GM12873 (cell line): ENCODE measurements around the gene TIMM13.

Experiments used
- TF ChIP-seq, protein P1 (sequence below): IDR thresholded peaks from 2 replicates; pipeline ENCODE4 v1.5.1; 2012; ENCODE audit warnings: low read depth, mild to moderate bottlenecking, moderate library complexity, low read length, control low read depth; ENCODE audit not compliant: insufficient read depth; ENCODE audit errors: missing control alignments

Gene TIMM13

DNA sequence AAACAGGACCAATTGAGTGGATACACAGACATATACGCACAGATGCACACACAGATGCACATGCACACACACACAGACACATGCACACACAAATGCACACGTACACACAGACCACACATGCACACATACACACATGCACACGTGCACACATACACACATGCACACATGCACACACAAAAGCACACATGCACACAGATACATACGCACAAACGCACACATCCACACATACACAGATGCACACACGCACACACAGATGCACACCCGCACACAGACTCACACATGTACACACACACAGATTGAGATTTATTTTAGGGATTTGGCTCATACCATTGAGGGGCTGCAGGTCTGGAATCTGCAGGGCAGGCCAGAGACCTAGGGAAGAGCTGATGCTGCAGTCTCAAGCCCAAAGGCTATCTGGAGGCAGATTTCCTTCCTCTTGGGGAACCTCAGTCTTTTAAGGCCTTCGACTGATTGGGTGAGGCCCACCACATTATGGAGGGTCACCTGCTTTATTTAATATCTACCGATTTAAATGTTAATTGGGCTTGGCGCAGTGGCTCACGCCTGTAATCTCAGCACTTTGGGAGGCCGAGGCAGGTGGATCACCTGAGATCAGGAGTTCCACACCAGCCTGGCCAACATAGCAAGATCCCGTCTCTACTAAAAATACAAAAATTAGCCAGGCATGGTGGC lies 44.7 kb downstream of the TIMM13 start:
- TF ChIP-seq, protein P1, sequence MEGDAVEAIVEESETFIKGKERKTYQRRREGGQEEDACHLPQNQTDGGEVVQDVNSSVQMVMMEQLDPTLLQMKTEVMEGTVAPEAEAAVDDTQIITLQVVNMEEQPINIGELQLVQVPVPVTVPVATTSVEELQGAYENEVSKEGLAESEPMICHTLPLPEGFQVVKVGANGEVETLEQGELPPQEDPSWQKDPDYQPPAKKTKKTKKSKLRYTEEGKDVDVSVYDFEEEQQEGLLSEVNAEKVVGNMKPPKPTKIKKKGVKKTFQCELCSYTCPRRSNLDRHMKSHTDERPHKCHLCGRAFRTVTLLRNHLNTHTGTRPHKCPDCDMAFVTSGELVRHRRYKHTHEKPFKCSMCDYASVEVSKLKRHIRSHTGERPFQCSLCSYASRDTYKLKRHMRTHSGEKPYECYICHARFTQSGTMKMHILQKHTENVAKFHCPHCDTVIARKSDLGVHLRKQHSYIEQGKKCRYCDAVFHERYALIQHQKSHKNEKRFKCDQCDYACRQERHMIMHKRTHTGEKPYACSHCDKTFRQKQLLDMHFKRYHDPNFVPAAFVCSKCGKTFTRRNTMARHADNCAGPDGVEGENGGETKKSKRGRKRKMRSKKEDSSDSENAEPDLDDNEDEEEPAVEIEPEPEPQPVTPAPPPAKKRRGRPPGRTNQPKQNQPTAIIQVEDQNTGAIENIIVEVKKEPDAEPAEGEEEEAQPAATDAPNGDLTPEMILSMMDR: no peak

DNA sequence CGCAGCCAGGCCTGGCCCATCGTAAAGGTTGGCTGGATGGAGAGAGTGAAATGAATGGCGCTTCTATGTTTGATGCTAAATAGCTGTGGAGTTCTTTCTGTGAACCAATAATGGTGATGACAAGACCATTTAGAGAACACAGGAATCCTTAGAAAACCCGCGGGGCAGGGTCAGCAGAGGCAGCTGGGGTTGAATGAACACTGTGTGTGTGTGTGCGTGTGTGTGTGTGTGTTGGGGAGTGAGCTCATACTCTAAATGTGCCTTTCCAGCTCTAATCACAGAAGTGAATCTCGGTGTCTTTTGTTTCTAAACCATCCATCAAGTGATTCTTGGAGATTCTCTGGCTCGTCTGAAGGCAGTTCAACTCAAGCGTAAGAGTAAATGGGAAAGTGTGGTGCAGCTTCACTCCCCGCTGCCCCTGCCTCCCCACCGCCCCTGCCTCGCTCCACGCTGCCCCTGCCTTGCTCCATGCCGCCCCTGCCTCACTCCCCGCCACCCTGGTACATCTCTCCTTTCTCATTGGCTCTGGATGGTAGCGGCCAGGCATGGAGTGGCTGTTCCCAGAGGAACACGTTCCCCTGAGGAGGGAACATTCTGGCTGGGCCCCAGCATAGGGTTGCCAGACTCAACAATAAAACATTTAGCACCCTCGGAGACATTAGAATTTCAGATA lies 46.1 kb downstream of the TIMM13 start:
- TF ChIP-seq, protein P1: no peak

DNA sequence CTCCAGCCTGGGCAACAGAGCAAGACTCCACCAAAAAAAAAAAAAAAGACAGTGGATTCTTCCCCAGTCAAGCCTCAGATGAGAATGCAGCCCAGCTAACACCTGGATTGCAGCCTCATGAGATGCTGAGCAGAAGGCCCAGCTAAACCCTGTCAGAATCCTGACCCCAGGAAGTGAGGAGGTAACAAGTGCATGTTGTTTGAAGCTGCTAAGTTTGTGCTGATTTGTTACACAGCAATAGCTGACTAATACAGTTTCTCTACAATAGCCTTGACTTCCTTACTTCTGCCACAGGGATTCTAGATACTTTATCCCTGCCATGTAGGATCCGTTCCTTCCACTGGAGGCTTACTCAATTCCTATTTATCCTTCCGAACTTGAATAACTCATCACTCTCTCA lies 46.8 kb downstream of the TIMM13 start:
- TF ChIP-seq, protein P1: no peak

DNA sequence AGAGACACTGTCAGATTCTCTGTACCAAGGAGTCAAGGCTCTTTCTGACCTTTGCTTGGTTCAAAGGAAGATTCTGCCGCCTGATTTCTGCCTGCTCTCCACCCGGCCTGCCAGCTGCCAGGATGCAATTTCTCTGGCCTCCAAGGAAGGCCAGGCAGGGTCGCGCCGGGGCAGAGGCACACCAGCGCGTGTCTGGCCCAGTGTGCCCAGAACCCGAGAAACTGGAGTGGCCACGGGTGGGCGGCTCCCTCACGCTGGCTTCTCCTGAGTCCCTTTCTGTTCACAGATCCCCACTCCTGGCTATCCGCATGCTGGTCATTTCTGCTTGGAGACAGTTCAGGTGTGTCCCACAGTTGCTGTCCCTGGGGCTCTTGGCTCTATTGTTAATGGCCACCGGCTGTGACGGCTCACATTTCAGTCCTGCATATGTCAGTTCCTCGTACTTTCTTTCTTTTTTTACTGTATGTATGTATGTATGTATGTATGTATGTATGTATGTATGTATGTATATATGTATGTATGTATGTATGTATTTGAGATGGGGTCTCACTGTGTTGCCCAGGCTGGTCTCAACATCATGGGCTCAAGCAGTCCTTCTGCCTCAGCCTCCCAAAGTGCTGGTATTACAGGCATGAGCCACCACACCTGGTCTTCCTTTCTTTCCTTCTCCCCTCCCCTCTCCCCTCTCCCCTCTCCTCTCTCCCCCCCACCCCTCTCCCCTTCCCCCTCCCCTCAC lies 50.4 kb downstream of the TIMM13 start:
- TF ChIP-seq, protein P1: no peak
